Measurements from ENCODE around the gene RHBDL2. TPM values are rescaled to one million over a fixed set of nuclear protein-coding genes. Genes with fewer than 3 reads are reported as not detected.
A peak's percentile ranks its signal among the peaks of the same experiment; 100 is the strongest.

The RHBDL2 gene
- total and polyA plus RNA-seq, 2 of the 13 experiments (the other 11 are each of a cell fraction or from before 2014, with no cell fraction given), result 3.3 to 5.4 TPM

DNA sequence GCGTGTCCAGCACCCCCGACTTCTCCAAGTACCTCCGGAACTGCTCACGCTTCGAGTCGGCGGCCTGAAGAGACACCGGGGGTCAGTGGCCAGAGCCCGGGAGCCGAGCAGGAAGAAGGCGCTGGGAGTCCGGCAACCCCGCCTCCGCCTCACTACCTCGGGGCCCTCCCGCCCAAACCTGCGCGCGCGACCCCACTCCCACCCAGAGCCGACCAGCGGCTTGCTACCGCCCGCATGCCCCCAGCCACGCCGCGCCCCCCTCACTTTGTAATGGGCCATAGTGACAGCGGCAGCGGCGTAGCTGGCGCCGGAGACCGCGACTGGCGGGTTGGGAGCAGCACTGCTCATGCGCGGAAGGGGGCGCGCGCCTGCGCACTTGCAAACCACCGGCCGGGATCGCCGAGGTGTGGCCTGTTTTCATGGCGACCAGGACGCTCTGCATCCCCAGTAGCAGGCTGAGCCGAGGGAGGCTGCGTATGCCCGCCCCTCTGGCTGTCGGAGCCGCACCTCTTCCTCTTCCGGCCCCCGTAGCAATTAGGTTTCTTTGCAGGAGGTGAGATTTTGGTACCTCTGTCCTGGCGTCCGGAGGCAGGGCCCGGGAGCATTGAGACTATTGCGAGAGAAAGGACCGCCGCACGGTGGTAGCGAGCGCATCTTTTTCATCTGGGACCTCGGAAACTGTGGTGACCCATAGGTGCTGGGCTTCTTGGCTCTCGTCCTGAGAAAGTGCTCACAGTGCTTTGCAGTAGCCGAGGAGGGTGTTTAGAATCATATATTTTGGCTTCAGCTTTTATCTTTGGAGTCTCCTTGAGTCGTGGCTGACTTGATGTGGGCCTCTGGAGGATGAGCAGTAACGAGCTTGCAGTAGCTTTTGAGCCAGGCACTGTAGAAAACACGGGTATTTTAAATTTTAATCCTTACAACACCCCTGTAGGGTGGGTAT, 68.3 kb downstream of the RHBDL2 start, which contains the start of gene MYCBP (continued):
- TF ChIP-seq, protein P1, sequence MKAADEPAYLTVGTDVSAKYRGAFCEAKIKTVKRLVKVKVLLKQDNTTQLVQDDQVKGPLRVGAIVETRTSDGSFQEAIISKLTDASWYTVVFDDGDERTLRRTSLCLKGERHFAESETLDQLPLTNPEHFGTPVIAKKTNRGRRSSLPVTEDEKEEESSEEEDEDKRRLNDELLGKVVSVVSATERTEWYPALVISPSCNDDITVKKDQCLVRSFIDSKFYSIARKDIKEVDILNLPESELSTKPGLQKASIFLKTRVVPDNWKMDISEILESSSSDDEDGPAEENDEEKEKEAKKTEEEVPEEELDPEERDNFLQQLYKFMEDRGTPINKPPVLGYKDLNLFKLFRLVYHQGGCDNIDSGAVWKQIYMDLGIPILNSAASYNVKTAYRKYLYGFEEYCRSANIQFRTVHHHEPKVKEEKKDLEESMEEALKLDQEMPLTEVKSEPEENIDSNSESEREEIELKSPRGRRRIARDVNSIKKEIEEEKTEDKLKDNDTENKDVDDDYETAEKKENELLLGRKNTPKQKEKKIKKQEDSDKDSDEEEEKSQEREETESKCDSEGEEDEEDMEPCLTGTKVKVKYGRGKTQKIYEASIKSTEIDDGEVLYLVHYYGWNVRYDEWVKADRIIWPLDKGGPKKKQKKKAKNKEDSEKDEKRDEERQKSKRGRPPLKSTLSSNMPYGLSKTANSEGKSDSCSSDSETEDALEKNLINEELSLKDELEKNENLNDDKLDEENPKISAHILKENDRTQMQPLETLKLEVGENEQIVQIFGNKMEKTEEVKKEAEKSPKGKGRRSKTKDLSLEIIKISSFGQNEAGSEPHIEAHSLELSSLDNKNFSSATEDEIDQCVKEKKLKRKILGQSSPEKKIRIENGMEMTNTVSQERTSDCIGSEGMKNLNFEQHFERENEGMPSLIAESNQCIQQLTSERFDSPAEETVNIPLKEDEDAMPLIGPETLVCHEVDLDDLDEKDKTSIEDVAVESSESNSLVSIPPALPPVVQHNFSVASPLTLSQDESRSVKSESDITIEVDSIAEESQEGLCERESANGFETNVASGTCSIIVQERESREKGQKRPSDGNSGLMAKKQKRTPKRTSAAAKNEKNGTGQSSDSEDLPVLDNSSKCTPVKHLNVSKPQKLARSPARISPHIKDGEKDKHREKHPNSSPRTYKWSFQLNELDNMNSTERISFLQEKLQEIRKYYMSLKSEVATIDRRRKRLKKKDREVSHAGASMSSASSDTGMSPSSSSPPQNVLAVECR (CRISPR knock-in tag; IDR thresholded peaks at IDR 0.05; ENCODE audit: borderline replicate concordance), result peak; percentile 96
- TF ChIP-seq ATAD3A (CRISPR knock-in tag; IDR thresholded peaks at IDR 0.05), result no peak
- no peak; the same call in 1 of the 2 replicates for TF ChIP-seq BCL6 (CRISPR knock-in tag; IDR thresholded peaks at IDR 0.05)
- TF ChIP-seq ZNF879 (CRISPR knock-in tag; IDR thresholded peaks at IDR 0.05), result no peak
- TF ChIP-seq ZFP37 (CRISPR knock-in tag; IDR thresholded peaks at IDR 0.05; ENCODE audit: borderline replicate concordance), result no peak
- TF ChIP-seq, protein P2, sequence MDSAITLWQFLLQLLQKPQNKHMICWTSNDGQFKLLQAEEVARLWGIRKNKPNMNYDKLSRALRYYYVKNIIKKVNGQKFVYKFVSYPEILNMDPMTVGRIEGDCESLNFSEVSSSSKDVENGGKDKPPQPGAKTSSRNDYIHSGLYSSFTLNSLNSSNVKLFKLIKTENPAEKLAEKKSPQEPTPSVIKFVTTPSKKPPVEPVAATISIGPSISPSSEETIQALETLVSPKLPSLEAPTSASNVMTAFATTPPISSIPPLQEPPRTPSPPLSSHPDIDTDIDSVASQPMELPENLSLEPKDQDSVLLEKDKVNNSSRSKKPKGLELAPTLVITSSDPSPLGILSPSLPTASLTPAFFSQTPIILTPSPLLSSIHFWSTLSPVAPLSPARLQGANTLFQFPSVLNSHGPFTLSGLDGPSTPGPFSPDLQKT (CRISPR knock-in tag; IDR thresholded peaks at IDR 0.05; ENCODE audit: borderline replicate concordance), result no peak
- TF ChIP-seq ZNF839 (CRISPR knock-in tag; IDR thresholded peaks at IDR 0.05; ENCODE audit: borderline replicate concordance), result 0 out of 2 replicates have a peak, but pooled peaks have one; percentile 52
- TF ChIP-seq, protein P3, sequence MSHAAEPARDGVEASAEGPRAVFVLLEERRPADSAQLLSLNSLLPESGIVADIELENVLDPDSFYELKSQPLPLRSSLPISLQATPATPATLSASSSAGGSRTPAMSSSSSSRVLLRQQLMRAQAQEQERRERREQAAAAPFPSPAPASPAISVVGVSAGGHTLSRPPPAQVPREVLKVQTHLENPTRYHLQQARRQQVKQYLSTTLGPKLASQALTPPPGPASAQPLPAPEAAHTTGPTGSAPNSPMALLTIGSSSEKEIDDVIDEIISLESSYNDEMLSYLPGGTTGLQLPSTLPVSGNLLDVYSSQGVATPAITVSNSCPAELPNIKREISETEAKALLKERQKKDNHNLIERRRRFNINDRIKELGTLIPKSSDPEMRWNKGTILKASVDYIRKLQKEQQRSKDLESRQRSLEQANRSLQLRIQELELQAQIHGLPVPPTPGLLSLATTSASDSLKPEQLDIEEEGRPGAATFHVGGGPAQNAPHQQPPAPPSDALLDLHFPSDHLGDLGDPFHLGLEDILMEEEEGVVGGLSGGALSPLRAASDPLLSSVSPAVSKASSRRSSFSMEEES (CRISPR knock-in tag; IDR thresholded peaks at IDR 0.05), result no peak; the same call in 1 of the 2 replicates
- TF ChIP-seq GATA4 (IDR thresholded peaks at IDR 0.05; ENCODE audit: borderline replicate concordance, low read depth), result no peak
- no peak for TF ChIP-seq TCF12 (IDR thresholded peaks at IDR 0.05)
- TF ChIP-seq TCF12 (CRISPR knock-in tag; IDR thresholded peaks at IDR 0.05), result no peak
- 0 out of 2 replicates have a peak, but pooled peaks have one; percentile 49 for TF ChIP-seq GTF3A (CRISPR knock-in tag; conservative IDR thresholded peaks at IDR 0.05)
- peak; percentile 53; the same call in 1 of the 2 replicates for TF ChIP-seq ZNF317 (CRISPR knock-in tag; IDR thresholded peaks at IDR 0.05)
- TF ChIP-seq MTF2 (CRISPR knock-in tag; IDR thresholded peaks at IDR 0.05; ENCODE audit: borderline replicate concordance), result no peak
- no peak for TF ChIP-seq BRD4 (CRISPR knock-in tag; IDR thresholded peaks at IDR 0.05)
- no peak for TF ChIP-seq CBX5 (CRISPR knock-in tag; IDR thresholded peaks at IDR 0.05; ENCODE audit: borderline replicate concordance)
- peak; percentile 82 for TF ChIP-seq ATF7-NPFF (CRISPR knock-in tag; IDR thresholded peaks at IDR 0.05; ENCODE audit: low read depth)
- TF ChIP-seq ZNF607 (CRISPR knock-in tag; IDR thresholded peaks at IDR 0.05; ENCODE audit: borderline replicate concordance), result no peak
- no peak for TF ChIP-seq PITX1 (CRISPR knock-in tag; IDR thresholded peaks at IDR 0.05)
- TF ChIP-seq NBN (conservative IDR thresholded peaks at IDR 0.05), result no peak
- TF ChIP-seq TCF7L2 (IDR thresholded peaks at IDR 0.05; ENCODE audit: low read depth, low read length), result no peak
- no peak for TF ChIP-seq ZNF263 (CRISPR knock-in tag; IDR thresholded peaks at IDR 0.05)
